ENCODE data around the gene PLXNA3. TPM values are rescaled to one million over a fixed set of nuclear protein-coding genes. Genes with fewer than 3 reads are reported as not detected.

PLXNA3 gene
- total and polyA plus RNA-seq, 2 experiments from 2014 or later = 13.7 to 23.3 TPM

DNA sequence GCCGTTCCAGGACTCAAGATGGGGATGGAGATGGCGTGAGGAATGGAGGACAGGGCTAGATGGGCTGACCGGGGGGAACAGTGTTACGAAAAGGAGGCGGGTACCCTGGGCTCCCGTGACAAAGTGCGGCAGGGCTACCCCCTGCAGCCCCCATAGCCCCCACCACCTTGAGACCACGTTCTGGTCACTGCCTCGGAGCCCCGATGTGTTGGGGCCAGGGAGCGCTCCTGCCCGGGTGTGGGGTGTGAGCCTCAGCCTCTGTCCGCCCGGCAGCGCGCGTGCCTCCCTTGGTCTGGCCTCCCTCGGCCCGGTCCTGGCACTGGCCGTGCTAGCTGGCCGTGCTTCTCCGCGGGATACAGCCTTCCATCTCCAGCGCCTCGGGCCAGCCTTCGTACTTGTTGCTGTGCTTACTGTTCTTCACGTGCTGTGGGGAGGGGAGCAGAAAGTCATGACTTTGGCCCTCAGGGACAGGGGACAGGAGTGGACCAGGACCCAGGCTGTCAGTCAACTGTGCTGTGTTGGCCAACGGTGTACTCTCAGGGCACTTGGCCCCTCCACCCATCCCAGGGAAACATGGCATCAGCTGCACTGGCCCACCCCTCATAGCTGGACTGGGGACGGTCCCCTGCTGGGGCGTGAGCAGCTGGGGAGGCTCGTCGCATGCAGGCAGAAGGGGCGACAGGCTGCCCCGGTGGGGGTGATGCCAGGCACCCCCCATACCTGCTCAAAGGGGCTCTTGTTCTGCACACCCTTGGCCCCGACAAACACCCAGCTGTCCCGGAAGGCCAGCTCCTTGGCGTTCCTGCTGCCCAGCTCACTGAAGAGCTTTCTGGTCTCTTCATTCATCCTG is 48.6 kb downstream of the PLXNA3 start:
- Histone ChIP-seq H3K9me3 (ENCODE audit: low read depth) (no peaks in the 10 kb centered on the region), H3K4me1 (ENCODE audit: low read depth) (peaks cover 13% of the 10 kb centered on the region), H3K27ac (no peak overlapping the region), H3K36me3 (no peaks in the 10 kb centered on the region), H3K4me3 (no peak overlapping the region), H3K27me3 (no peaks in the 10 kb centered on the region)
- no peak for DNase-seq (ENCODE audit: low read depth in 1 of 2, low spot score in 1 of 2)
- TF ChIP-seq, protein P1, sequence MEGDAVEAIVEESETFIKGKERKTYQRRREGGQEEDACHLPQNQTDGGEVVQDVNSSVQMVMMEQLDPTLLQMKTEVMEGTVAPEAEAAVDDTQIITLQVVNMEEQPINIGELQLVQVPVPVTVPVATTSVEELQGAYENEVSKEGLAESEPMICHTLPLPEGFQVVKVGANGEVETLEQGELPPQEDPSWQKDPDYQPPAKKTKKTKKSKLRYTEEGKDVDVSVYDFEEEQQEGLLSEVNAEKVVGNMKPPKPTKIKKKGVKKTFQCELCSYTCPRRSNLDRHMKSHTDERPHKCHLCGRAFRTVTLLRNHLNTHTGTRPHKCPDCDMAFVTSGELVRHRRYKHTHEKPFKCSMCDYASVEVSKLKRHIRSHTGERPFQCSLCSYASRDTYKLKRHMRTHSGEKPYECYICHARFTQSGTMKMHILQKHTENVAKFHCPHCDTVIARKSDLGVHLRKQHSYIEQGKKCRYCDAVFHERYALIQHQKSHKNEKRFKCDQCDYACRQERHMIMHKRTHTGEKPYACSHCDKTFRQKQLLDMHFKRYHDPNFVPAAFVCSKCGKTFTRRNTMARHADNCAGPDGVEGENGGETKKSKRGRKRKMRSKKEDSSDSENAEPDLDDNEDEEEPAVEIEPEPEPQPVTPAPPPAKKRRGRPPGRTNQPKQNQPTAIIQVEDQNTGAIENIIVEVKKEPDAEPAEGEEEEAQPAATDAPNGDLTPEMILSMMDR (IDR thresholded peaks at IDR 0.05; ENCODE audit: low read depth, low read length) = no peak

GRCh38 chrX:154507673-154508383 is 49.7 kb downstream of the PLXNA3 start:
- Histone ChIP-seq H3K4me3 (no peak overlapping the region), H3K27me3 (no peaks in the 10 kb centered on the region), H3K36me3 (no peaks in the 10 kb centered on the region), H3K27ac (no peak overlapping the region), H3K4me1 (ENCODE audit: low read depth) (peaks cover 14% of the 10 kb centered on the region), H3K9me3 (ENCODE audit: low read depth) (no peaks in the 10 kb centered on the region)
- TF ChIP-seq, protein P1 (IDR thresholded peaks at IDR 0.05; ENCODE audit: low read depth, low read length) = no peak
- DNase-seq (ENCODE audit: low read depth in 1 of 2, low spot score in 1 of 2) = no peak

DNA sequence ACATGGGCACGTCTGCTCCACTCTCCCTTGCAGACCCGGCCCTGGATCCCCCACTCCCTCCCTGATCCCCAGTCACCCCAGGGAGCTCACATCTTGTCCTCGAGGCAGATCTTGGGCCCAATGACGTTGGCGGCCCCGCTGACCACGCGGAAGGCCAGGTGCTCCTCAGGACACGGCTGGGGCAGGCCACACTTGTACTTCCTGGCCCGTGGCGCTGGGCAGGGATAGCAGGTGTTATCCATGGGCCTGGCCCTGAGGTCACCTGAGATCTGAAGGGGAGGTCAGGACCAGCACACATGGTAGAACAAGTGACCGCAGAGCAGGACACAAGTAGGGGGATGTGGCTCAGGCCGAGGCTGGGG is 50.3 kb downstream of the PLXNA3 start:
- no peaks in the 10 kb centered on the region for H3K9me3 ChIP-seq (ENCODE audit: low read depth)
- DNase-seq (ENCODE audit: low read depth in 1 of 2, low spot score in 1 of 2) = no peak
- H3K27ac ChIP-seq = no peak overlapping the region
- no peaks in the 10 kb centered on the region for H3K27me3 ChIP-seq
- H3K36me3 ChIP-seq = no peaks in the 10 kb centered on the region
- H3K4me1 ChIP-seq (ENCODE audit: low read depth) = peaks cover 14% of the 10 kb centered on the region
- H3K4me3 ChIP-seq = no peak overlapping the region
- TF ChIP-seq, protein P1 (IDR thresholded peaks at IDR 0.05; ENCODE audit: low read depth, low read length) = no peak

- H3K4me3 ChIP-seq = no peak overlapping the region
These were observed 51.4 kb downstream of the PLXNA3 start for GRCh38 chrX:154509455-154509854.

DNA sequence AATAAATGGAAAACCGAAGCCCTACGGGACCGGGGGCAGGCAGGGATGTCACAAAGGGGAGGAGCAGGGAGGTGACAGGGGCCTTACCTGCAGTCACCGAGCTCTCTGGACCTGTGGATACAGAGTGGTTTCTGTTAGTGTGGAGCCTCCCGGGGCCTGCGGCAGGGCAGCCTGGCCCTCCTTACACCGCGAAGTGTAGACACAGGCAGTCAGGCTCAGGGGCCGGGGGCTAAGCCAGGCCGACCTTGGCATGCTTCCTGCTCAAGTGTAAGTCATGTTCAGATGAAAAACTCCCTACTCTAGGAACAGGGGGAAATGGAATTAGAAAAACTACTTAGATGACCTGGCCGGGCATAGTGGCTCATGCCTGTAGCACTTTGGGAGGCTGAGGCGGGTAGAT is 53.7 kb downstream of the PLXNA3 start:
- H3K27me3 ChIP-seq = no peaks in the 10 kb centered on the region
- no peaks in the 10 kb centered on the region for H3K36me3 ChIP-seq
- no peak for DNase-seq (ENCODE audit: low read depth in 1 of 2, low spot score in 1 of 2)
- peaks cover 14% of the 10 kb centered on the region for H3K4me1 ChIP-seq (ENCODE audit: low read depth)
- TF ChIP-seq, protein P1 (IDR thresholded peaks at IDR 0.05; ENCODE audit: low read depth, low read length) = no peak
- H3K4me3 ChIP-seq = no peak overlapping the region
- H3K9me3 ChIP-seq (ENCODE audit: low read depth) = no peaks in the 10 kb centered on the region
- peak overlapping the region; percentile 87 for H3K27ac ChIP-seq

More at GRCh38 chrX:154509455-154509854, 51.4 kb downstream of the PLXNA3 start:
- Histone ChIP-seq H3K27ac (no peak overlapping the region), H3K9me3 (ENCODE audit: low read depth) (no peaks in the 10 kb centered on the region), H3K4me1 (ENCODE audit: low read depth) (peaks cover 14% of the 10 kb centered on the region), H3K27me3 (no peaks in the 10 kb centered on the region), H3K36me3 (no peaks in the 10 kb centered on the region)
- DNase-seq (ENCODE audit: low read depth in 1 of 2, low spot score in 1 of 2) = no peak
- TF ChIP-seq, protein P1 (IDR thresholded peaks at IDR 0.05; ENCODE audit: low read depth, low read length) = no peak
